Left cardiac atrium (tissue), 4 donors: ENCODE data around the gene LSM5. TPM values are rescaled to one million over a fixed set of nuclear protein-coding genes. Genes with fewer than 3 reads are reported as not detected.
"Not testable (repeated sequence)": the region's sequence is repeated elsewhere in the genome, so short reads cannot be mapped to it uniquely, and the experiment has no call there.

Source experiments
- ATAC-seq, 2 donors: fragments of 200-7000 bp; cut with Tn5 transposase; one replicate each; pipeline ENCODE4 v1.9.1; 2020; ENCODE audit warnings: mild to moderate bottlenecking in 2 of 2, moderate library complexity in 2 of 2
- DNase-seq: peaks from one replicate; pipeline ENCODE4 v3.0.0-alpha.2; 2020
- intact Hi-C, 2 donors: fragments of 100-400 bp; cut with DNase I; formaldehyde crosslinking; loops; one replicate each; pipeline versions ENCODE4 v1.14.1 to v1.15.1; 2022 to 2023
- total RNA-seq, 2 donors: library from RNA; stranded (reverse); fragmentation: NEBNext Ultra II Directional; extraction: Animal tissue kit (Norgen Biotek cat#: 25700); gene quantifications; one replicate each; pipeline ENCODE4 v1.2.1, GENCODE V29; 2021
- donor health status: DM: no; HTN: yes; CAD: no.
- donor health status: DM: no; HTN: yes; CAD: no; lungs with severe emphysema.
- donor health status: DM: yes; HTN: yes; CAD: no.
- donor health status: Dilated cardiomyopathy.

LSM5 gene
- total RNA-seq, 2 donors from 2014 or later = 36.4 to 44.3 TPM

- ATAC-seq (no peak), DNase-seq (no peak)
- intact Hi-C loops = no loop called here
Measured at GRCh38 chr7:32511791-32512190, 21.6 kb upstream of the LSM5 start.

GRCh38 chr7:32507414-32507813 is 17.2 kb upstream of the LSM5 start:
- ATAC-seq = no peak
- DNase-seq = no peak
- intact Hi-C loops = loop anchor here in 1 of 2 donors (10.0 kb wide), 1 partner anchor 77 kb away; no protein-coding TSS in a partner anchor

GRCh38 chr7:32506266-32507054 is 16.3 kb upstream of the LSM5 start:
- ATAC-seq = peak in 1 of 2 donors; percentile 72
- no peak for DNase-seq
- intact Hi-C loops = loop anchor here in 1 of 2 donors (10.0 kb wide), 1 partner anchor 78 kb away; no protein-coding TSS in a partner anchor

GRCh38 chr7:32502728-32503127 is 12.5 kb upstream of the LSM5 start:
- intact Hi-C loops = loop anchor here in 1 of 2 donors (10.0 kb wide), 1 partner anchor 82 kb away; no protein-coding TSS in a partner anchor
- no peak for ATAC-seq
- no peak for DNase-seq

GRCh38 chr7:32501522-32501921 is 11.3 kb upstream of the LSM5 start:
- ATAC-seq = peak in 1 of 2 donors; percentile 41

GRCh38 chr7:32500922-32501341 is 10.8 kb upstream of the LSM5 start:
- ATAC-seq (peak; percentile 34 to 60), DNase-seq (no peak)
- intact Hi-C loops = loop anchor here in 1 of 2 donors (10.0 kb wide), 1 partner anchor 84 kb away; no protein-coding TSS in a partner anchor

More at GRCh38 chr7:32501522-32501921, 11.3 kb upstream of the LSM5 start:
- no peak for DNase-seq
- intact Hi-C loops = loop anchor here in 1 of 2 donors (10.0 kb wide), 1 partner anchor 83 kb away; no protein-coding TSS in a partner anchor

- not testable (repeated sequence) for ATAC-seq, DNase-seq
- intact Hi-C loops = loop anchor here in 1 of 2 donors (10.0 kb wide), 1 partner anchor 85 kb away; no protein-coding TSS in a partner anchor
Measured at GRCh38 chr7:32500216-32500615, 10.0 kb upstream of the LSM5 start.

- ATAC-seq, DNase-seq: not testable (repeated sequence)
- intact Hi-C loops = loop anchor here in 1 of 2 donors (10.0 kb wide), 1 partner anchor 85 kb away; no protein-coding TSS in a partner anchor
Measured at GRCh38 chr7:32499755-32500154, 9.6 kb upstream of the LSM5 start.

- intact Hi-C loops = no loop called here
- ATAC-seq (no peak), DNase-seq (no peak)
Measured at GRCh38 chr7:32496052-32496813, 6.1 kb upstream of the LSM5 start.

GRCh38 chr7:32495298-32496051 is 5.3 kb upstream of the LSM5 start, which contains the start of gene AVL9:
TSS of gene AVL9 (plus strand) at chr7:32495489. CDS start at chr7:32495710, 221 bp downstream.
- peak; percentile 98 for DNase-seq
- peak; percentile 99 for ATAC-seq
- intact Hi-C loops = no loop called here

GRCh38 chr7:32494946-32495297 is 4.7 kb upstream of the LSM5 start:
- DNase-seq (no peak), ATAC-seq (peak in 1 of 2 donors; percentile 4)
- intact Hi-C loops = no loop called here

GRCh38 chr7:32489788-32490126 is 423 bp downstream of the LSM5 start:
- intact Hi-C loops = no loop called here
- ATAC-seq = no peak
- no peak for DNase-seq

- intact Hi-C loops = loop anchor here in 1 of 2 donors (2.0 kb wide), 1 partner anchor 271 kb away; no protein-coding TSS in a partner anchor
- ATAC-seq (no peak), DNase-seq (no peak)
Measured at GRCh38 chr7:32481921-32482320, 8.3 kb downstream of the LSM5 start.

- DNase-seq (no peak), ATAC-seq (no peak)
- intact Hi-C loops = loop anchor here in 1 of 2 donors (2.0 kb wide), 1 partner anchor 270 kb away; no protein-coding TSS in a partner anchor
Measured at GRCh38 chr7:32481176-32481575, 9.0 kb downstream of the LSM5 start.

- DNase-seq (no peak), ATAC-seq (peak in 1 of 2 donors; percentile 29)
- intact Hi-C loops = loop anchor here (2.0 to 10.0 kb wide), 3 partner anchors 255 to 737 kb away; no protein-coding TSS in a partner anchor
Measured at GRCh38 chr7:32479574-32480200, 10.5 kb downstream of the LSM5 start.

- DNase-seq = no peak
- intact Hi-C loops = loop anchor here (5.0 to 10.0 kb wide), 2 partner anchors 253 to 735 kb away; no protein-coding TSS in a partner anchor
- ATAC-seq = no peak
Measured at GRCh38 chr7:32477649-32477980, 12.6 kb downstream of the LSM5 start.

- no peak for ATAC-seq
- intact Hi-C loops = loop anchor here (5.0 to 10.0 kb wide), 2 partner anchors 252 to 735 kb away; no protein-coding TSS in a partner anchor
- no peak for DNase-seq
Measured at GRCh38 chr7:32476816-32477648, 13.1 kb downstream of the LSM5 start.
